ENCODE results near the gene CEACAM19. TPM values are rescaled to one million over a fixed set of nuclear protein-coding genes. Genes with fewer than 3 reads are reported as not detected.

The CEACAM19 gene
- total RNA-seq, 2 donors from 2014 or later = 0.27 to 0.39 TPM

DNA sequence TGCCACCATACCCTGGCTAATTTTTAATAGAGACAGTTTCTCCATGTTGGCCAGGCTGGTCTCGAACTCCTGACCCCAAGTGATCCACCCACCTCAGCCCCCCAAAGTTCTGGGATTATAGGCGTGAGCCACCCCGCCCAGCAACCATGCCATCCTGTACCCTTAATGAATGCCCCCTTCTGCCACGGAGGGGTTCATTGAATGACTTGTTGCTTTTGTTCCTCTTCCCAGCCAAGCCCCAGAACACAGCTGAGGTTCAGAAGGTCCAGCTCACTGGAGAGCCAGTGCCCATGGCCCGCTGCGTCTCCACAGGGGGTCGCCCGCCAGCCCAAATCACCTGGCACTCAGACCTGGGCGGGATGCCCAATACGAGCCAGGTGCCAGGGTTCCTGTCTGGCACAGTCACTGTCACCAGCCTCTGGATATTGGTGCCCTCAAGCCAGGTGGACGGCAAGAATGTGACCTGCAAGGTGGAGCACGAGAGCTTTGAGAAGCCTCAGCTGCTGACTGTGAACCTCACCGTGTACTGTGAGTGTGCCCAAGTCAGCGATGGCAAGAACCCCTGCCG is 21.6 kb upstream of the CEACAM19 start:
- no peak for DNase-seq
- Mint-ChIP-seq H3K4me3 (no peak overlapping the region), H3K4me1 (peaks cover 7% of the 10 kb centered on the region), H3K27ac (no peak overlapping the region), H3K36me3 (ENCODE audit: low read depth) (peaks cover 2% of the 10 kb centered on the region), H3K27me3 (peaks cover 21% of the 10 kb centered on the region)
- no peaks in the 10 kb centered on the region for H3K9me3 ChIP-seq (ENCODE audit: control insufficient read depth, low read length, poor library complexity, severe bottlenecking)
- no peak for ATAC-seq

DNA sequence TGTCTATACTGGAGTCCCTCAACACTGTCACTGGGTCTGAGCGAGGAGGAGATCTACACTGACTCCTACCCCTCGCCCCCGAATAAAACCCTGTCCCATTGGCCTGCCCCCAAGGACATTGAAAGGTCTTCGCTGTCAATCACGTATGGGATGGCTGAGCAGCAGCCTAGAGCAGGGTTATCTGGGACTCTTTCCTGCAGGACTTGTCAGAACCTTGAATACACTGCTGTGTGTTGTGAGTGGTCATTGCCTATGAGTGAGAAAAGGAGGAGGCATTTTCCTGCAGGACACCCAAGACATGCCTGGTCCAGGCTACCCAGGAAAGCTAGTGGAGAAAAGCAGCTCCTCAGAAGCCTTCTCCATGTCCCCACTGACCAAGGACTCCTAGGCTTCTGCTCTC is 17.9 kb upstream of the CEACAM19 start:
- no peak for ATAC-seq
- no peak overlapping the region for H3K4me3 Mint-ChIP-seq
- no peaks in the 10 kb centered on the region for H3K9me3 ChIP-seq (ENCODE audit: control insufficient read depth, low read length, poor library complexity, severe bottlenecking)
- no peak overlapping the region for H3K27ac Mint-ChIP-seq
- H3K4me1 Mint-ChIP-seq = peaks cover 17% of the 10 kb centered on the region
- peaks cover 2% of the 10 kb centered on the region for H3K36me3 Mint-ChIP-seq (ENCODE audit: low read depth)
- H3K27me3 Mint-ChIP-seq = peaks cover 11% of the 10 kb centered on the region
- no peak for DNase-seq

DNA sequence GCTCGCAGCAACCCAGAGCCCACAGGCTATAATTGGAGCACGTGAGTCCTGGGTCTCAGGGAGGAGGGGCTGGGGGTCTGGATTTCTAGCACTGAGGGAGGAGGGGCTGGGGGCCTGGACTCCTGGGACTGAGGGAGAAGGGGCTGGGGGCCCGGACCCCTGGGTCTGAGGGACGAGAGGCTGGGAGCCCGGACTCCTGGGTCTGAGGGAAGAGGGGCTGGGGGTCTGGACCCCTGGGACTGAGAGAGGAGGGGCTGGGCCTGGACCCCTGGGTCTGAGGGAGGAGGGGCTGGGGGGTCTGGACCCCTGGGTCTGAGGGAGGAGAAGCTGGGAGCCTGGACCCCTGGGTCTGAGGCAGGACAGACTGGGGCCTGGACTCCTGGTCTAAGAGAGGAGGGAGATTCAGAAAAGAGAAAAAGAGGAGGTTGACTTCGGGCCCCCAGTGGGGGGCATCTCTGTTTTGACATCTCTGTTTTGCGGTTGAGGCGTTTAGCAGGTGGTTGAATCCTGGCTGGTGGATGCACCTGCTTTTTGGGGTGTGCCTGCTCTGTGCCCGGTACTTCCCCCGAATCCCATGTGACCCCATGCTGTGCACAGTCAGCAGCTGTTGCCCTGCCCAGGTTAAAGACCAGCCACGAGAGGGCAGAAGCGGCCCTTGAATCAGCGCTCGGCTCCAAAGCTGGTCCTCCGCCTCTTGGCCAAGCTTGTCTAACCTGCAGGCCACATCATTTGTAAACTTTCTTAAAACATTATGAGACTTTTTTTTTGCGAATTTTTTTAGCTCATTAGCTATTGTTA is 17.1 kb upstream of the CEACAM19 start:
- Mint-ChIP-seq H3K27ac (peak overlapping the region; percentile 41), H3K4me1 (peaks cover 17% of the 10 kb centered on the region), H3K4me3 (no peak overlapping the region), H3K36me3 (ENCODE audit: low read depth) (peaks cover 2% of the 10 kb centered on the region), H3K27me3 (peaks cover 11% of the 10 kb centered on the region)
- DNase-seq = peak; percentile 40 to 67 (median 51)
- peak; percentile 99 for ATAC-seq
- no peaks in the 10 kb centered on the region for H3K9me3 ChIP-seq (ENCODE audit: control insufficient read depth, low read length, poor library complexity, severe bottlenecking)

DNA sequence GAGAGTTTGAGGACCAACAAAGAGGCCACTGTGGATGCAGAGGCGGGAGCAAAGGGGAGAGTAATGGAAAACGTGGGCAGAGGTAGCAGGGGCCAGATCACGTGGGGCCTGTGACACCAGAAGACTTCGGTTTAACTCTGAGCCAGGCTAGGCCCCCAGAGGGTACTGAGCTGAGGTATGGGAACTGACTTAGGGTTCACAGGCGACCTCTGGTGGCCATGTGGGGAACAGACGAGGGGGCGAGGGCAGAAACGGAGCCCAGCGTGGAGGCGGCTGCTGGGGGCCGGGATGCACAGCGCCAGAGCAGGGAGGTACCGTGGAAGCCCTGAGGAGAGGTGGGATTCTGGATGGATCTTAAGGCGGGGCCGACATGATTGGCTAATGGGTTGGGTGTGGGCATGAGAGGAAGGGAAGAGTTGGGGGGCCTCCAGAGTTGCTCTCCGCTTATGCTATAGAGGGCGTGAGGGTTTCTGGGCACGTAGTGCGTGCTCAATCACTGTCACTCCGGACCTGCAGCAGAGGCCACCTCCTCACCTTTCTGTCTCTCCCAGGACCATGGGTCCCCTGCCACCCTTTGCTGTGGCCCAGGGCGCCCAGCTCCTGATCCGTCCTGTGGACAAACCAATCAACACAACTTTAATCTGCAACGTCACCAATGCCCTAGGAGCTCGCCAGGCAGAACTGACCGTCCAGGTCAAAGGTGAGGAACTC is 13.9 kb upstream of the CEACAM19 start:
- Mint-ChIP-seq H3K4me3 (no peak overlapping the region), H3K36me3 (ENCODE audit: low read depth) (no peaks in the 10 kb centered on the region), H3K27me3 (no peaks in the 10 kb centered on the region), H3K4me1 (peaks cover 14% of the 10 kb centered on the region), H3K27ac (peak overlapping the region; percentile 47)
- ATAC-seq = peak; percentile 59
- peak; percentile 35 to 65 (median 37) for DNase-seq
- no peaks in the 10 kb centered on the region for H3K9me3 ChIP-seq (ENCODE audit: control insufficient read depth, low read length, poor library complexity, severe bottlenecking)

DNA sequence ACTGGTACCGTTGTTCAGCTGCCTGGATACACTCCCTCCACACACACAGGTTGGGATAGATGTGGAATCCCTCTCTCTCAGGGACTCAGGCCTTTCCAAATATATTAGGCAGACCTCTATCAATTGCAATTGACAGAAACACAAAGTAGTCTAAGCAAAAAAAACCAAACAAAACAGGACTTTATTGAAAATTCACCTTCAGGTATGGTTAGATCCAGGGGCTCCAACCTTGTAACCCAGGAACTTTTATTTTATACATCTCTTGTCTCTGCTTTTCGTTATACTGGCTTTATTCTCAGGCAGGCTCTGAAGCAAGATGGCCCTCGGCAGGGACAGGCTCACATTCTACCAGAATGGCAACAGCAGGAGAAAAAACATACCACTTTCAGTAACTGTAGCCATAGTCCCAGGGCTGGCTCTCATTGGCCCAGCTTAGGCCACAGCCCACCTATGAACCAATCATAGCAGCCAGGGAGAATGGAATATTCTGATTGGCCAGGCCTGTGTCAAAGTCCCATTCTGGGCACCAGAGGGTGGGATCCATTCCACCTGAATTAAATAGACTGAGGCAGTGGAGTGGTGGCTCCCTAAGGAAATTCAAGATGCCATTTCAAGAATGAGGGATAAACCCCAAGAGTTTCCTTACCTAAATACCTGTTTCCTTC is 13.1 kb upstream of the CEACAM19 start:
- Mint-ChIP-seq H3K4me3 (no peak overlapping the region), H3K36me3 (ENCODE audit: low read depth) (no peaks in the 10 kb centered on the region)
- no peak for ATAC-seq

DNA sequence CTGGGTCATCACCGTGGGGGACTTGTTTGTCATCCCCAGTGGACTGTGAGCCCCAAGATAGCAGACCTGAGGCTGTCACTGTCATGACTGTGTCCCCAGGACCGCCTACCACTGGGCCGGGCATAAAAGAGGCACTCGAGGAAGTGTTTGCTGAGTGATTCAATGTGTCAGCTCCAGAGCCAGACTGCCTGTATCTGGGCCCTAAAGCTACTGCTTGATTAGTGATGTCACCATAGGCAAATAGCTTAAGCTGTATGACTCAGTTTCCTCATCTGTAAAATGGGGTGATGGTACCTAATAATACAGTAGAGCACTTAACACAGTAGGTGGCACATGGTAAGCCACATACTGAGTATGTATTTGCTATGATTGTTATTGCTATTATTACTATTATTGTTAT is 11.2 kb upstream of the CEACAM19 start:
- Mint-ChIP-seq H3K4me1 (peaks cover 10% of the 10 kb centered on the region), H3K4me3 (no peak overlapping the region), H3K27me3 (no peaks in the 10 kb centered on the region), H3K27ac (no peak overlapping the region), H3K36me3 (ENCODE audit: low read depth) (no peaks in the 10 kb centered on the region)
- ATAC-seq (no peak), DNase-seq (no peak)
- no peaks in the 10 kb centered on the region for H3K9me3 ChIP-seq (ENCODE audit: control insufficient read depth, low read length, poor library complexity, severe bottlenecking)

More for the DNA sequence above, 13.1 kb upstream of the CEACAM19 start:
- DNase-seq = no peak
- H3K9me3 ChIP-seq (ENCODE audit: control insufficient read depth, low read length, poor library complexity, severe bottlenecking) = no peaks in the 10 kb centered on the region
- Mint-ChIP-seq H3K4me1 (peaks cover 14% of the 10 kb centered on the region), H3K27ac (no peak overlapping the region), H3K27me3 (no peaks in the 10 kb centered on the region)

DNA sequence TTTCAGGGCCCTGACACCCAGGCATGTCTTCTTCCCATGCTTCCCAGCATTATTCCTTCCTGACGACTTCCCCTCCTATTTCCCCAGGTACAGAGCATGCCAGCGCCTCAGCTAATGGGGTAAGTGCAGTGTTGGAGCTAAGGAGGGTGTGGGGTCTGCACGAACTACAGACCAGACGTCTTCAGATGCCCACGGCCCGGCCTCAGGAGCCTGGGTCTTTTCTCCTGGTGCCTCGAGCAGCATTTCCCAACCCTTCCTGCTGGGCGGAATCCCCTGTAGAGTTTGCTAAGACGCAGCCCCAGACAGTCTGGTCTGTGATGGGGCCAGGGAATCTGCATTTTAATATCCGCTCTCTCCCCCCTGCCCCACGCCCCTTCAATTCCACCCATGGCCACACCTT is 10.1 kb upstream of the CEACAM19 start:
- peaks cover 10% of the 10 kb centered on the region for H3K4me1 Mint-ChIP-seq
- ATAC-seq (no peak), DNase-seq (no peak)
- H3K4me3 Mint-ChIP-seq = no peak overlapping the region
- no peaks in the 10 kb centered on the region for H3K9me3 ChIP-seq (ENCODE audit: control insufficient read depth, low read length, poor library complexity, severe bottlenecking)
- H3K36me3 Mint-ChIP-seq (ENCODE audit: low read depth) = no peaks in the 10 kb centered on the region
- no peak overlapping the region for H3K27ac Mint-ChIP-seq
- no peaks in the 10 kb centered on the region for H3K27me3 Mint-ChIP-seq

DNA sequence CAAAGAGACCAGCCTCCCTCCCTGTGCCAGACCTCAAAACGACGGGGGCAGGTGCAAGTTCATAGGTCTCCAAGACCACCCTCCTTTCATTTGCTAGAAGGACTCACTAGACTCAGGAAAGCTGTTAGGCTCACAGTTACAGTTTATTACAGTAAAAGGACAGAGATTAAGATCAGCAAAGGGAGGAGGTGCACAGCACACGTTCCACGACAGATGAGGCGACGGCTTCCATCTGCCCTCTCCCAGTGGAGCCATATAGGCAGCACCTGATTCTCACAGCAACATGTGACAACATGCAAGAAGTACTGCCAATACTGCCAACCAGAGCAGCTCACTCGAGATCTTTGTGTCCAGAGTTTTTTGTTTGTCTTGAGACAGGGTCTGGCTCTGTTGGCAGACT is 9.4 kb upstream of the CEACAM19 start:
- Mint-ChIP-seq H3K36me3 (ENCODE audit: low read depth) (no peaks in the 10 kb centered on the region), H3K4me3 (no peak overlapping the region), H3K27me3 (no peaks in the 10 kb centered on the region), H3K27ac (no peak overlapping the region), H3K4me1 (peaks cover 9% of the 10 kb centered on the region)
- DNase-seq (no peak), ATAC-seq (no peak)
- H3K9me3 ChIP-seq (ENCODE audit: control insufficient read depth, low read length, poor library complexity, severe bottlenecking) = no peaks in the 10 kb centered on the region

DNA sequence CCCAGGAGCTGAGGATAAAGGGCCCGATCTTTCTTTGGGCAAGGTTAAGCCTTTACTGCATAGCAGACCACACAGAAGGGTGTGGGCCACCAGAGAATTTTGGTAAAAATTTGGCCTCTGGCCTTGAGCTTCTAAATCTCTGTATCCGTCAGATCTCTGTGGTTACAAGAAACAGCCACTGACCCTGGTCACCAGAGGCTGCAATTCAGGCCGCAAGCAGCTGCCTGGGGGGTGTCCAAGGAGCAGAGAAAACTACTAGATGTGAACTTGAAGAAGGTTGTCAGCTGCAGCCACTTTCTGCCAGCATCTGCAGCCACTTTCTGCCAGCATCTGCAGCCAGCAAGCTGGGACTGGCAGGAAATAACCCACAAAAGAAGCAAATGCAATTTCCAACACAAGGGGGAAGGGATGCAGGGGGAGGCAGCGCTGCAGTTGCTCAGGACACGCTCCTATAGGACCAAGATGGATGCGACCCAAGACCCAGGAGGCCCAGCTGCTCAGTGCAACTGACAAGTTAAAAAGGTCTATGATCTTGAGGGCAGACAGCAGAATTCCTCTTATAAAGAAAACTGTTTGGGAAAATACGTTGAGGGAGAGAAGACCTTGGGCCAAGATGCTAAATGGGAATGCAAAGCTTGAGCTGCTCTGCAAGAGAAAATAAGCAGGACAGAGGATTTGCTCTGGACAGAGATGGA is 8.4 kb upstream of the CEACAM19 start:
- H3K4me3 Mint-ChIP-seq = no peak overlapping the region
- H3K36me3 Mint-ChIP-seq (ENCODE audit: low read depth) = no peaks in the 10 kb centered on the region
- no peaks in the 10 kb centered on the region for H3K27me3 Mint-ChIP-seq
- no peak for ATAC-seq
- peak overlapping the region; percentile 79 for H3K27ac Mint-ChIP-seq
- no peaks in the 10 kb centered on the region for H3K9me3 ChIP-seq (ENCODE audit: control insufficient read depth, low read length, poor library complexity, severe bottlenecking)
- H3K4me1 Mint-ChIP-seq = no peaks in the 10 kb centered on the region
- DNase-seq = no peak

DNA sequence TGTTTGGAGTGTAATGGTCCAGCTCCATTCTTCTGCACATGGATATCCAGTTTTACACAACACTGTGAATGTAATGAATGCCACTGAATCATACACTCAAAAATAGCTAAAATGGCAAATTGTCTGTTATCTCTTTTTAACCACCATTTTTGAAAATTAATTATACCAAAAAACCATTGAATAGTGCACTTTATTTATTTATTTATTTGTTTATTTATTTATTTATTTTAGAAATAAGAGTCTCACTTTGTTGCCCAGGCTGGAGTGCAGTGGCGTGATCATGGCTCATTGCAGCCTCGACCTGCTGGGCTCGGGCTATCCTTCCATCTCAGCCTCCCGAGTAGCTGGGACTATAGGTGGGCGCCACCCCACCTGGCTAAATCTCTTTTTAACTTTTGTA is 7.3 kb upstream of the CEACAM19 start:
- Mint-ChIP-seq H3K36me3 (ENCODE audit: low read depth) (no peaks in the 10 kb centered on the region), H3K4me1 (no peaks in the 10 kb centered on the region), H3K27me3 (no peaks in the 10 kb centered on the region), H3K4me3 (no peak overlapping the region), H3K27ac (no peak overlapping the region)
- ATAC-seq (no peak), DNase-seq (no peak)
- no peaks in the 10 kb centered on the region for H3K9me3 ChIP-seq (ENCODE audit: control insufficient read depth, low read length, poor library complexity, severe bottlenecking)

DNA sequence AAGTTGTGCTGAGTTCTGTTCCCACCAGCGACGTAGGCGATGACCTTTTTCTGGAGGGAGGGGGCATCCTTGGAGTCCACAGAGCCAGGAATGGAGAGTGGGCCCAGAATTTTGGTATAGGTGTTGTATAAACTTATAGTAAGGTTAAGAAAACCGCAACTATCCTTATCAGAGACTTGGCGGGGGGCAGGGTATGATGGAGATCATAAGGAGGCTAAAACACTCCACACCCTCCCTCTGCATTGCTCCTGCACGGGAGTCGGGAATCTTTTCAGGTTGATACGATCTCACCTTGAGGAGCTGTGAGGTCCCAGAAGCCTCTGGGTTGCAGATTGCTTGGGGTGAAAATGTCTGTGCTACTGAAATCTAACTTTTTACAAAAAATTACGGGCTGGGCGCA is 6.3 kb upstream of the CEACAM19 start:
- ATAC-seq (no peak), DNase-seq (no peak)
- H3K4me1 Mint-ChIP-seq = no peaks in the 10 kb centered on the region
- H3K27ac Mint-ChIP-seq = no peak overlapping the region
- H3K9me3 ChIP-seq (ENCODE audit: control insufficient read depth, low read length, poor library complexity, severe bottlenecking) = no peaks in the 10 kb centered on the region
- H3K27me3 Mint-ChIP-seq = peaks cover 8% of the 10 kb centered on the region
- peaks cover 2% of the 10 kb centered on the region for H3K36me3 Mint-ChIP-seq (ENCODE audit: low read depth)
- H3K4me3 Mint-ChIP-seq = no peak overlapping the region

DNA sequence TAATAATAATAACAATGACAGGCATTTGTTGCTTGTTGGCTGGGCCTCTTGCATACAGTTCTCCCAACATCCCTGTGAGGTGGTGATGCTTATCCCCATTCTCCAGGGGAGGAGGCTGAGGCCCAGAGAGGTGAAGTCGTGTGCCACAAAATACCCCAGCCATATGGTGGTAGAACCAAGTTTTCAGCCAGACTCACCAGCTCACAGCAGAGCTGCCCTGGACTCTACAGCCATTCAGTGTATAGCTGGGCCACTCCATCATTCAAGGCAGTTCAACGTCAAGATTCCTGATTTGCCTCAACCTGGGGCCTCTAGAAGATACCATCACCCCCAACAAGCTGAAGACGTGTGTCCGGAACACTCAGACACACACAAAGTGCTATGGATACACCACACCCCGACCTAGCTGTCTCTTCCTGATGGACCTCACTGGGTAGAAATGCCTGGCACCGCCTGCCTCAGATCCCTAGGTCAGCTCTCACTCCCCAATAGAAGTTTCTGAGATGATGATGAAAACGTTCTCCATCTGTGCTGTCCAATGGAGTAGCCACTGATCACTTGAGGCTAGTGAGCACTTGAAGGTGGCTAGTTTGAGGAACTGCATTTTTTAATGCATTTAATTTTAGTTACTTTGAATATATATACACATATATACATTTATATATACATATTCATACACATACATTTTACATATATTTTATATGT is 4.3 kb upstream of the CEACAM19 start:
- no peak for ATAC-seq

More for the DNA sequence above, 4.3 kb upstream of the CEACAM19 start:
- peaks cover 8% of the 10 kb centered on the region for H3K27me3 Mint-ChIP-seq
- peaks cover 2% of the 10 kb centered on the region for H3K36me3 Mint-ChIP-seq (ENCODE audit: low read depth)
- H3K9me3 ChIP-seq (ENCODE audit: control insufficient read depth, low read length, poor library complexity, severe bottlenecking) = no peaks in the 10 kb centered on the region
- no peaks in the 10 kb centered on the region for H3K4me1 Mint-ChIP-seq
- no peak for DNase-seq
- no peak overlapping the region for H3K27ac Mint-ChIP-seq
- H3K4me3 Mint-ChIP-seq = no peak overlapping the region
